GM19463 (cell line): Measurements from ENCODE around the gene KRT40.
"Not testable (repeated sequence)": the region's sequence is repeated elsewhere in the genome, so short reads cannot be mapped to it uniquely, and the experiment has no call there.

Source experiments
- ATAC-seq: cut with Tn5 transposase; IDR thresholded peaks from one replicate; pipeline ENCODE4 v1.9.1; 2021; ENCODE audit warnings: mild to moderate bottlenecking, moderate library complexity; ENCODE audit not compliant: unreplicated experiment

KRT40 gene

DNA sequence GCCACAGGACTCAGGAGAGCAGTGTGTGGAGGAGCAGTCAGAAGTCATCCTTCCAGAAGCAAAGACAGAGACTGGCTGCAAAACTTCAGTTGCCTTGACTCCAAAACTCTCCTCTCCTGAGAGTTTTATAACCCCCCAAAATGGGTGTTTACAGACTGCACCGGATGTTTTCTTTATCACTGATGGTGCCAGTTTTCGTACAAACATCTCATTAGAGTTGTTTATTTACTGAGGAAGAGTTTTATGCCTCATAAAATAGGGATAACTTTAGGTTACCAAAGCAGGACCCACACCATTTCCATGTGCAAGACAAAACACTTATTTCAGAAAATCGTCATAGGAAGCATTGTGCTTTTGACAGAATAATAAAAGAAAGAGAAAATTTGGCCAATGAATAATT is at the start of gene KRT40:
Gene KRT40 (minus strand): TSS at position 101 of the 400 bp plus-strand sequence. CDS start 53 bp downstream, at position 48.
- no peak for ATAC-seq

DNA sequence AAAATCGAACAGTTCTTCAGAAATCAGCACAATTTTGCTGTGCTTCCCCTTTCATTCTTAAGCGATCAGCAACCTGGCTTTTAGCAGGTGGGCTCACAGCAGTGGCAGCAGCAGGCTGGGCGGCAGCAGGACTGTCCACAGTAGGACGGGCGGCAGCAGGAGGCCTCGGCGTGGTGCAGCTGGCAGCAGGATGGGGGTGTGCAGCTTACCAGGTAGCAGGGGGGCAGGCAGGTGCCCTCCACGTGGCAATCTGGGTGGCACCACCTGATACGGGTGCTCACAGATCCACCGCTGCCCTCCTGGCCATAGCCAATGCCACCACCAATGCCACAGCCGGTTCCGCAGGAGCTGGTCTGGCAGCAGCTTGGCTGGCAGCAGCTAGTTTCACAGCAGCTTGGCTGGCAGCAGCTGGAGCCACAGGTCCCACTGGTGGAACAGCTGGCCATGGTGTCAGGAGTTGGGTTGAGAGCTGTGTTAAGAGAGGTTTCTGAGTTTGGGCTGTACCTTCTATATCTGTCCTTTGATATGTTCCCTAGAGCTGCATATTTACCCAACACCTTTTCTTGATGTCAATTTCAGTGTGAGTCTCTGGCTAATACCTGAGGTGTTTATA is 45.6 kb upstream of the KRT40 start, which contains the start of gene KRTAP1-4:
Gene KRTAP1-4 (minus strand): TSS at position 563 of the 613 bp plus-strand sequence. CDS start 117 bp downstream, at position 446.
- no peak for ATAC-seq

DNA sequence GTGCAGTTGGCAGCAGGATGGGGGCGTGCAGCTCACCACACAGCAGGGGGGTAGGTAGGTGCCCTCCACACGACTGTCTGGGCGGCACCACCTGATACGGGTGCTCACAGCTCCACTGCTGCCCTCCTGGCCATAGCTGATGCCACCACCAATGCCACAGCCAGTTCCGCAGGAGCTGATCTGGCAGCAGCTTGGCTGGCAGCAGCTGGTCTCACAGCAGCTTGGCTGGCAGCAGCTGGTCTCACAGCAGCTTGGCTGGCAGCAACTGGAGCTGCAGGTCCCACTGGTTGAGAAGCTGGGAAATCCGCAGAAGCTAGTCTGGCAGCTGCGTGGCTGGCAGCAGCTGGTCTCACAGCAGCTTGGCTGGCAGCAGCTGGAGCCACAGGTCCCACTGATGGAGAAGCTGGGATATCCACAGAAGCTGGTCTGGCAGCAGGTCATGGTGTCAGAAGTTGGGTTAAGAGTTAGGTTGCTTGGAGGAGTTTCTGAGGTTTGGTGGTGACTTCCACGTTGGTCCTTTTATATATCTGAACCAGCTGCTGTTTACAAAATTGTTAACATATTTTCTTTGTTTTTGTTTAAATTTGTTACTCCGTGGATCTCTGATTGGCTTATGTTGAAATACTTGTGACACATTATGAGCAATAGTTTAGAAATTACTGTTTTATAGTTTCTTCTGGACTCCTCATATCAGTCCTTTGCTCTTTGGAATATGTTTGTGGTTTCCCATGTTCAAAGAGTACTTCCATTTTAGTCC is 42.8 kb upstream of the KRT40 start, which contains the start of gene KRTAP1-5:
Gene KRTAP1-5 (minus strand): TSS at position 494 of the 757 bp plus-strand sequence. CDS start 53 bp downstream, at position 441.
- no peak for ATAC-seq

DNA sequence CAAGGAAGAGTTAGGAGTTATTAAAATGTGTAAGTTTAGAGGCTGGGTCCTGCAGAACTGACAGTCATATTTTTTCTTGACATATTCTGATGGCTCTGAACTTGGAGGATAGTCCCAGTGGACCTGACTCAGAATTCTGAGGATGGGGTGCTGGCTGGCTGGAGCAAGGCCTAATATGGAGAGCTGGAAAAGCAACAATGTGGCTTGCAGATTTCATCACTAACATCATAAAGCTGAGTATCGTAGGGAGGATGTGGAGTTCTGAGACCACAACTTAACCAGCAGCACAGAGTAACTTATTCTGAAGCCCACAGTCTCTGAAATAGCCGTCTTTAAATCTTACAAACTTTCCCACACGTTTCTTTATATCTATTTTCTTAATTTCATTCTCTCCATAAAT is 40.6 kb upstream of the KRT40 start:
- ATAC-seq, result no peak

DNA sequence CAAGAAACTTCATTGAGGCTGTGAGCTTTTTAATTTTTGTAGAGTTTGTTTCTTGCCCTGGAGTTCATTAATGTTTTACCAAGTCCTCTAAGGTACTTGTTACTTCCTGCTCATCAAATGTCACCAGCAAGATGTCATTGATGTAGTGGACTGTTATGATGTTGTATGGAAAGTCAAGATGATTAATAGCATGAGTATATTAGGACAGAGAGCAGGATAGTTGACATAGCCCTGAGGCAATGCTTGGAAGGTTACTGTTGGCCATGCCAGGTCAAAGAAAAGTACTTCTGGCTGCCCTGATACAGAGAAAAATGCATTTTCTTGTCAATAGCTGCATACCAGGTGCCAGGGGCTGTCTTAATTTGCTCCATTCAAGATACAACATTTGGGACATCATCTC is 36.2 kb upstream of the KRT40 start:
- ATAC-seq, result no peak

DNA sequence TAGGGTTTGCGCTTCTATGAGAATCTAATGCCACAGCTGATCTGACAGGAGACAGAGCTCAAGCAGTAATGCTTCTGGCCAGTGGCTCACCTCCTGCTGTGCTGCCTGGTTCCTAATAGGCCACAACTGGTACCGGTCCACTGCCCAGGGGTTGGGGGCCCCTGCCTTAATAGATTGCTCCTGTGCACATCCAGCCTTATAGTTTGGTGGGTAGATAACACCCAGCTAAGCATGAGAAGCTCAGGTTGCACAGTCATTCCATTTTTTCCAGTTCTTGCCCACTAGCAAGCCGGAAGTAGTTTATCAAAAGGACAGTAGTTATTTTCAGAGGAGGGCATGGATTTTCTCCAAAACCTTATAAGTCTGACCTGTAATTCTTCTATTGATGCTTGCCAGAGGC is 35.3 kb upstream of the KRT40 start:
- ATAC-seq, result no peak

DNA sequence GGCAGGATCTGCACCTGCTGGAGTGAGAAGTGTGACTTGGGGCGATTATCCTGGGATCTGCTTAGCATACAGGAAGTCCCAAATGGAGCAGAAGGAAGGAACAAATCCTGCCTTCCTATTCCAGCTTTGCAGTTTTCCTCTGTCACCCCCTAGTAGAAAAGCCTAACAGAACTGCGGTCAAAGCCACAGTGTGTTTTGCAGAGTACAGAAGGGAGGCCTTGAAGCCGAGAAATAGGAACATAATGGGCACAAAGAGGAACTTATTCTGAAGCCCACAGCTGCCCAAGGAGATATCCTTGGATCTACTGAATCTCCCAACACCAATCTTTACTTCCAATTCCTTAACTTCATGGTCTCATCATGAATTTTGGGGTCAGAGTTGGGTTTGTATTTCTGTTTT is 34.4 kb upstream of the KRT40 start:
- ATAC-seq, result no peak

DNA sequence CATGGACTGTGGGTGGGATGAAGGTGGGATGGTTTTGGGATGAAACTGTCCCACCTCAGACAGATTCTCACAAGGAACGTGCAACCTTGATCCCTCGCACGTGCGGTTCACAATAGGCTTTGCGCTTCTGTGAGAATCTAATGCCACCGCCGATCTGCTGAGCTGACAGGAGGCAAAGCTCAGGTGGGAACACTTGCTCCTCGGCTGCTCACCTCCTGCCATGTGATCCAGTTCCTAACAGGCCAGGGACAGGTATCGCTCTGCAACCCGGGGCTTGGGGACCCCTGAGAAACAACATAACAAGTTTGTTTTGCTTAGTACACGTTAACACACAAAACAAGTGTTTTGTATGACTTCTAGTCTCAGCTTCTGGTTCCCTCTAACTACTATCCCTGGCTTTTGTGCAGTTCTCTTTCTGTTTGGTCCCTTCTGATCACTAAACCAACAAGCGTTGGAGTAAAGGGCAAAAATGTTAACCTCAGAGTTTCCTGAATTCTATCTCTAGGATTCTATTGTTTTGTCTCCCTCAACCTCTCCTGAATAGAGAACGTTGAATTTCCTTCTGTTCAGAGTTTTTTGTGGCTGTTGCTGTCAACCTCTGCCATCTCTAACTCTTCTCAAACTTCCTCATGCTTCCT is 32.6 kb upstream of the KRT40 start:
- ATAC-seq, result no peak

DNA sequence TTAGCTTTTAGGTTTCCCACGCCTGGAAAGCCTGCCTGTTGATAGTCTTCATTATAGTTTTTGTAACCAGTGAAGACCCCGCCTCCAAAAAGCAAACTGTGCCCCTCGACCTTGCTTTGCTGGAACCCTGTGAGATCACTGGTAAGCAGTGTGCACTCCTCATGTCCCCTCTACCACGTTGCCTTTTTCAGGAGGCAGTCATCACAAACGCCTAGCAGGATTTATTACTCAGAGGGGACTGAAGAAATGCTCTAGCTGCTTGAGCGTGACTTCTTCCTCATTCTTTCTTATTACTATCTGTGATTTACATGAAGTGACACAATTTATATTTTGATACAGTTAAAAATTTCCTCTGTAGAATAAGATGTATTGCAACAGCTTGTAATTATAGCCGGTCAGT is 31.3 kb upstream of the KRT40 start:
- no peak for ATAC-seq

DNA sequence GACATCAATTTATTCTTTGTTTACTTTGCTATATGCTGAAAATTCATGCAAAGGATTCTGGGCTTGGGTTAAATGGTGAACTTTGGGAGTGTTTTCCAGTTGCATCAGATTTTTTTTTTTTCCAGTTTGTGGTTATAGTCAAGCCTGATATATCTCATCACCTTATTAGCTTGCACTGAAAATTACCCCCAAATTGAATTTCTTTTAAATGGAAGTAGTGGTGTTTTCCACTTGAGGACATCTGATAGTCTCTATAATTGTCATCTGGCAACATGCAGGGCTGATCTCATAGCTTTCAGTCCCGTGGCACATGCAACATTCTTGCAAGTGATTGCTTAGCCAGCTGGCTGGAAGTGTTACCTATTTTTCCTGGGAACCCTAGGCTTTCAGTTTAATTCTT is 29.5 kb upstream of the KRT40 start:
- ATAC-seq, result no peak

DNA sequence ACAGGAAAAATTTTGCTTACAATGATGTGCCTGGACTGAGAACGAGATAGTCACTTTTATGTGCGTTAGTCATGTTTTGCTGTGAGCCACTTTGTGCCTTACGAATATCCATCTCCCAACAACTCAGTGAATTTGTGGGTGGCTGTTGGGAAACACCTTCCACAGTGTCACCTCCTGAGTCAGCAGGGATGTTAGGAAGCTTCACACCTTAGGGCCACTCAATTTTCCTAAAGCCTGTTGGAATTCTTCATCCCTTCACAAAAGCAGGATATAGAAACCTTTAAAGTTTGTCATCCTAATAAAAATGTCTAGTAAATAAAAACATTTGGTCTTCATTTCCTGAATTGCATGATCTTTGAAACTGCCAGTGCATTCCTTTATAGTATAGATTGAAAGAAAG is 29.1 kb upstream of the KRT40 start:
- no peak for ATAC-seq

DNA sequence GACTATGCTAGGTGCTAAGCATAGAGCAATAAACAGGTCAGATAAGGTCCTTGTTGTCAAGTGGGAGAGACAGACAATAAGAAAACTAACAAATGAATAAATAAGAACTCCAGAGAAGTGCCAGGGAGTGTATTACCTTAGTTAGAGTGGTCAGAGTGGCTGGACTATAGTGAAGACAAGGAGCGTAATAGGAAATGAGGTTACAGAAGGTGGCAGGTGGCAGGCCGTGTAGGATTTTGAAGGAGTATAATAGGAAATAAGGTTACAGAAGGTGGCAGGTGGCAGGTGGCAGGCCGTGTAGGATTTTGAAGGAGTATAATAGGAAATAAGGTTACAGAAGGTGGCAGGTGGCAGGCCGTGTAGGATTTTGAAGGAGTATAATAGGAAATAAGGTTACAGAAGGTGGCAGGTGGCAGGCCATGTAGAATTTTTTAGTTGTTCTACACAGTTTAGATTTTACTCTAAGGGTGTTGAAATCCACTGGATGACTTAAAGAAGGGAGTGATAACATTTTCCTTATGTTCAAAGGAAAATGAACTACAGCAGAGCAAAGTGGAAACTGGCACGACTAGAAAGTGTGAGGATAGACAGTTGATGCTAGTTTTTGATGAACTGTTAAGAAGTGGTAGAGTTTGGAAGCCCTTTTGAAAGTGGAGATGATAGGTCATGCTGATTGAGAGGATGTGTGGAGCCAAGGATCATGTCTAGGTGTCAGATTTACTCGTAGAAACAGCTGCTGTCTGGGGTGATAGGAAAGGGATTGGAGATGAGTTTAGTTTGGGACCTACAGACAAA is 28.4 kb upstream of the KRT40 start:
- no peak for ATAC-seq

DNA sequence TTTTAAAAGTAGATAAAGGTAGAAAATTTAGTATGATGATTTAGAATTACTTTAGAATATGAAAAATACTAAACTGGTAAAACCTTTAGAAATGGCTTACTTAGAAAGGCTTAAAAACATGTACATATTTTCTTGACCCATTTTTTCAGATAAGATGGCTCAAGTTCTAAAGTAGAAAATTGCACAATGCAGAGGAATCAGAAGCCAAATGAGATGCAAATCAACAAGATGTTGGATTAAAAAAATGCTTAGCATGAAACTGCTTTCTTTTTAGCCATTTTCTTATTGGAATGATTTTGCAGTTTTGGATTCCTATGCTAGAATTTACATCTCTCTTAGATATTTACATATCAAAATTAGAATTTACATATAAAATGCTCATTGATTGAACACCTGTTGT is 26.3 kb upstream of the KRT40 start:
- no peak for ATAC-seq

DNA sequence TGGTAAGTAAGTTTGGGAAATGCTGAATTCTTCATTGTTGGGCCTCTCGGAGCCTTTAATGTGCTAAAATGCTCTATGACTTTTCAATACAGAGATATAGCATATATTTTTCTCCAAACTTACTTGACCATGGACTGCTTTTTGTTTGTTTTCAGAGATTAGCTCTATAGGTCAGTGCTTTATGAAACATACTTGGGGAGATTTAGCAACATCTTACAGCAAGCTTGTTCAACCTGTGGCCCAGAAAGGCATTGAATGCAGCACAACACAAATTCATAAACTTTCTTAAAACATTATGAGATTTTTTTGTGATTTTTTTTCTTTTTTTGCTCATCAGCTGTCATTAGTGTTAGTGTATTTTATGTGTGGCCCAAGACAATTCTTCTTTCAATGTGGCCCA is 25.8 kb upstream of the KRT40 start:
- ATAC-seq, result no peak

DNA sequence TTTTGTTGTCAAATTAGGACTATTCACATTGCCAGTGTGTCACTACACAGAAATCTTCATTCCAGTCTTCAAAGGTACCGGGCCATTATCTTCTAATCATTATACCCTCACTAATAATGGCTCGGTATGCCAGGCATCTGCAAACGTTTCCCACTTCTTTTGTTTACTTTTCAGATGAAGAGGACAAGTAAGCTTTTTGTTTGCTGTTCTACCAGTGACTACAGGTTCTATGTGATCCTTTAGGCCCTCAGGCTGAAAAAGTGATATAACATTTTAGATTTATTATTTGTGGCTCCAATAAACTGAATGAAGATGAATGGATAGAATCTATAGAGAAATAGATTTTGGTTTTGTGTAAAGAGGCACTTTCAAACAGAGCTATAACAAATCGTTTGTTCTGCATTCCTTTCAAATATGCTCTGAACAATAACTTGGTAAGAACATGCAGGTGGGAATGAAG is 25.2 kb upstream of the KRT40 start:
- ATAC-seq, result no peak

DNA sequence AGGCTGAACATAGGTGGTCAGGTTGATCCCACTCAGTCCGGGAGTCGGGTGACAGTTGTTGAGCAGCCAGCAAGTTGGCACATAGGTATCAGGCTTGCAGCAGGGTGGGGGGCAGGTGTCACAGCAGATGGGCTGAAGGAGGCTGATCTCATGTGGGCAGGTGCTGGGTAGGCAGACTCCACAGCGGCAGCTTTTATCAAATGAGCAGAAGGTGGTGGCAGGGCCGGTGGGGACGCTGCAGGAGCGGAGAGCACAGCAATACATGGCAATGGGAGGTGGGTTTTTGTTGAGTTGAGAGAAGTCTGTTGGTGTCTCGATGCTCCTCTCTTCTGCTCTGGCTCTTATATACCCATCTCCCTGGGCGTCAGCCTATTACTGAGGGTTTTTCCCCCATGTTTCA is 24.7 kb upstream of the KRT40 start, which contains the start of gene KRTAP3-1:
Gene KRTAP3-1 (minus strand): TSS at position 318 of the 400 bp plus-strand sequence. CDS start 54 bp downstream, at position 264.
- ATAC-seq, result no peak

DNA sequence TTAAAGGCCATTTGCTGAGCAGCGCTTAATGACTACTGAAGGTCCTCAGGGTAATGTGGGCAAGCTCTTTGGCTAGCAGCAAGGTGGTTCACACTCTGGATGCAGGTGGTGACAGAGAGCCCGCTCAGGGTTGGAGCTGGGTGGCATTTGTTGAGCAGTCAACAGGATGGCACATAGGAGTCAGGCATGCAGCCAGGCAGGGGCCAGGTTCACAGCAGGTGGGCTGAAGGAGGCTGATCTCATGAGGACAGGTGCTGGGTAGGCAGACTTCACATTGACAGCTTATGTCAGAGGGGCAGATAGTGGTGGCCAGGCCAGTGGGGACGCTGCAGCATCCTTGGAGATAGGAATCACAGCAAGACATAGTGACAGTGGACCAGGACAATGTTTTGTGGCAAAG is 20.3 kb upstream of the KRT40 start:
- no peak for ATAC-seq

DNA sequence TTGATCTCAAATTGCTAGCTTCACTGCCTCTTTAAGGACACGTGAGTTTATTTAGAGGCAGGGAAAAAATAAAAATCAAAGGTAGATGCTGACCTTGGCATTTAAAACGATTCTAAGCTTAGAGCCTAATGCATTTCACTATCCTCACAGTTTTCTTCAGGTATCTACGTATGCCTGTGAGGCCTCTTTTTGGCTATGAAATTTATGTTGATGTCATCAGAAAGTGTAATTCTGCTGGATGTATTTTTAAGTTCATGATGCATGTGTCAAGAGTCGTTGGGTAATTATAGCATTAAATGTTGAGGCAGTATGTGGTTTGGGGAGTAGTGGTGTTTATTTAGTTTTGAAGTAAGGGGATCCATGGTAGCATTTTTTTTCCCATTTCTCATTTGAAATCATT is 19.8 kb upstream of the KRT40 start:
- ATAC-seq, result no peak

DNA sequence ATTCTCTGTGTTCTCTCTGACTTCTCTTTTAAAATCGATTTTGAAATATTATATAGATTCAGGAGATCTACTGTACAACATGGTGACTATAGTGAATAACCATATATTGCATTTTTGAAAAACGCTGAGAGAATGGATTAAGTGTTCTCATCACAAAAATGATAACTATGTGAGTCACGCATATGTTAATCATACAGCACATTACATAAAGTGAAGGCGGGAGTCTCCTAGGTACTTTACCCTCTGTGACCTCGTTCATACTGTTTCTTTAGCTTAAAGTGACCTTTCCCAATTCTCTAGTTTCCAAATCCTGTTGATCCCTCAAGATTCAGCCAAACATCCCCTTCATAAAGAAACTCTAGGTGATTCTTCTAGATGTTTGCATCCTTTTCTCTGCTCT is 18.7 kb upstream of the KRT40 start:
- ATAC-seq, result no peak

DNA sequence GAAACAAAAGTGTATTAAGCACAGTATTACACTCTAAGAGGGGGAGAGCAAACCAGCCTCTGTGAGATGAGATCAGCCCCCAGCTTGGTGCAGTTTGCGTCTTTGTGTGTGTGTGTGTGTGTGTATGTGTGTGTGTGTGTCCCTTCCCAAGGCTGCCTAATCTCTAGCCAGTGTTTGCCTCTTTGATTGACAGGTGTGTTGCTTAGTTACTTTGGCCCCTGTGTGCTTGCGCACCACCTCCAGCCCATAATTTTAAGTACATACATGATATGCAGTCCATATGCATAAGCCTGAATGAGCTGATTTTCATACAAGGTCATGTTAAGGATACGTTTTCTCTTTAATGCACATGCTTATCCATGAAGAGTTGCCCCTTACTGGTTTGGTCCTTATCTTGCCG is 17.7 kb upstream of the KRT40 start:
- ATAC-seq, result no peak

DNA sequence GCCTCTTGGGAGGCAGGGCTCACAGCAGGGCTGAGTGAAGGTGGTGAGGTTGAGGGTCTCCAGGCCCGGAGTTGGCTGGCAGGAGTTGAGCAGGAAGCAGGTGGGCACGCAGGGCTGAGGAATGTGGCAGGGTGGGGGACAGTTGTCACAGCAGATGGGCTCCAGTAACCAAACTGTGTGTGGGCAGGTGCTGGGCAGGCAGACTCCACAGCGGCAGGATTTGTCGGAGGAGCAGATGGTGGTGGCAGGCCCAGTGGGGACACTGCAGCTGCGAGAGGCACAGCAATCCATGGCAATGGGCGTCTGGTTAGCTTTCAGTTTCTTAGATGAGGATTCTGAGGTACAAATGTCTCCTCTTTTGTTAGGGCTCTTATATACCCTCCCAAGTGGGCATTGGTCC is 15.4 kb upstream of the KRT40 start, which contains the start of gene KRTAP3-2:
Gene KRTAP3-2 (minus strand): TSS at position 344 of the 400 bp plus-strand sequence. CDS start 53 bp downstream, at position 291.
- not testable (repeated sequence) for ATAC-seq
